IMR-90 (cell line): Measurements from ENCODE around the gene DPYD. TPM values are rescaled to one million over a fixed set of nuclear protein-coding genes. Genes with fewer than 3 reads are reported as not detected.

Source experiments
- ATAC-seq: fragments of 200-7000 bp; cut with Tn5 transposase; 2 replicates; pipeline ENCODE4 v1.9.1; 2020; ENCODE audit warnings: low read depth, mild to moderate bottlenecking, moderate library complexity
- BruUV-seq: library from RNA; stranded (reverse); fragments of 400-500 nt; replicated peaks from 2 replicates; lab custom pipeline; 2021; lab: Mats Ljungman, UMichigan
- CTCF ChIA-PET: fragments of 300-600 bp; formaldehyde crosslinking; extraction: SDS; loops from one replicate; lab custom pipeline; 2021; ENCODE audit warnings: antibody characterized with exemption; lab: Yijun Ruan, JAX
- POLR2A ChIA-PET: fragments of 300-600 bp; sonication (Branson Sonifier 250); formaldehyde crosslinking; loops from one replicate; lab custom pipeline; 2022; ENCODE audit warnings: antibody characterized with exemption; ENCODE audit not compliant: unreplicated experiment; lab: Charles Lee
- DNase-seq: peaks from one replicate; pipeline ENCODE4 v3.0.0; 2013
- H2AFZ ChIP-seq: replicated peaks from 2 replicates; pipeline ENCODE3; 2013; ENCODE audit warnings: low read length, mild to moderate bottlenecking; ENCODE audit not compliant: poor library complexity
- H2AK5ac ChIP-seq: 2 replicates; pipeline ENCODE4 v1.6.1; 2013; ENCODE audit warnings: low read depth, low read length, inconsistent platforms
- H2AK9ac ChIP-seq: replicated peaks from 2 replicates; pipeline ENCODE3; 2013; ENCODE audit warnings: mild to moderate bottlenecking, low read depth, low read length, moderate library complexity; ENCODE audit not compliant: poor library complexity
- H2BK120ac ChIP-seq: 2 replicates; pipeline ENCODE4 v1.6.1; 2013; ENCODE audit warnings: low read depth, low read length, inconsistent platforms
- H2BK15ac ChIP-seq: 3 replicates; pipeline ENCODE4 v1.6.1; 2013; ENCODE audit warnings: low read depth, low read length, inconsistent platforms
- H2BK20ac ChIP-seq: 2 replicates; pipeline ENCODE4 v1.6.1; 2013; ENCODE audit warnings: low read depth, mild to moderate bottlenecking, inconsistent platforms, low read length, moderate library complexity
- H2BK5ac ChIP-seq: 2 replicates; pipeline ENCODE4 v1.6.1; 2013; ENCODE audit warnings: mild to moderate bottlenecking, low read depth, low read length, inconsistent platforms; ENCODE audit not compliant: poor library complexity, severe bottlenecking
- H3K14ac ChIP-seq: replicated peaks from 2 replicates; pipeline ENCODE4 v1.6.1; 2013; ENCODE audit warnings: low read depth, low read length, inconsistent platforms
- H3K18ac ChIP-seq: 2 replicates; pipeline ENCODE4 v1.6.1; 2013; ENCODE audit warnings: low read depth, low read length, control low read depth
- H3K23ac ChIP-seq: 2 replicates; pipeline ENCODE4 v1.6.1; 2013; ENCODE audit warnings: low read depth, low read length, inconsistent platforms
- H3K27ac ChIP-seq: 2 replicates; pipeline ENCODE4 v1.5.1; 2013; ENCODE audit warnings: mild to moderate bottlenecking, control low read depth, low read length; ENCODE audit not compliant: insufficient read depth
- H3K27me3 ChIP-seq: 2 replicates; pipeline ENCODE4 v1.6.1; 2013; ENCODE audit warnings: low read length; ENCODE audit not compliant: control insufficient read depth, insufficient read depth
- H3K36me3 ChIP-seq: 2 replicates; pipeline ENCODE4 v1.6.1; 2013; ENCODE audit warnings: low read length, mixed read lengths; ENCODE audit not compliant: control insufficient read depth, insufficient read depth
- H3K4ac ChIP-seq: 2 replicates; pipeline ENCODE4 v1.6.1; 2013; ENCODE audit warnings: low read depth, low read length, inconsistent platforms
- H3K4me1 ChIP-seq: 2 replicates; pipeline ENCODE4 v1.6.1; 2013; ENCODE audit warnings: low read length, mixed read lengths; ENCODE audit not compliant: control insufficient read depth, insufficient read depth
- H3K4me2 ChIP-seq: 2 replicates; pipeline ENCODE4 v1.6.1; 2013; ENCODE audit warnings: low read depth, mild to moderate bottlenecking, control low read depth, low read length, moderate library complexity
- H3K4me3 ChIP-seq: 2 replicates; pipeline ENCODE4 v1.5.1; 2013; ENCODE audit warnings: low read depth, mild to moderate bottlenecking, control low read depth, low read length, moderate library complexity; ENCODE audit not compliant: insufficient read depth
- H3K56ac ChIP-seq: 2 replicates; pipeline ENCODE4 v1.6.1; 2013; ENCODE audit warnings: low read length, inconsistent platforms; ENCODE audit not compliant: insufficient read depth; ENCODE audit errors: extremely low read depth
- H3K79me1 ChIP-seq, 2 experiments: 2 replicates each; pipeline ENCODE4 v1.6.1; 2013; ENCODE audit warnings: low read length in 2 of 2, inconsistent platforms in 1 of 2, low read depth in 1 of 2
- H3K9ac ChIP-seq: 2 replicates; pipeline ENCODE4 v1.6.1; 2013; ENCODE audit warnings: low read depth, low read length, control low read depth
- H3K9me1 ChIP-seq: 2 replicates; pipeline ENCODE4 v1.6.1; 2013; ENCODE audit warnings: low read length, inconsistent platforms; ENCODE audit not compliant: insufficient read depth
- H3K9me3 ChIP-seq: 2 replicates; pipeline ENCODE4 v1.6.1; 2013; ENCODE audit warnings: low read length; ENCODE audit not compliant: control insufficient read depth, insufficient read depth
- H4K20me1 ChIP-seq: 2 replicates; pipeline ENCODE4 v1.6.1; 2013; ENCODE audit warnings: low read length, inconsistent platforms; ENCODE audit not compliant: insufficient read depth
- H4K5ac ChIP-seq: 2 replicates; pipeline ENCODE4 v1.6.1; 2013; ENCODE audit warnings: mild to moderate bottlenecking, low read depth, low read length, control low read depth
- H4K8ac ChIP-seq, 2 experiments: 2 replicates each; pipeline ENCODE4 v1.6.1; 2013; ENCODE audit warnings: low read depth in 2 of 2, low read length in 2 of 2, control low read depth in 1 of 2, inconsistent platforms in 1 of 2
- H4K91ac ChIP-seq: 2 replicates; pipeline ENCODE4 v1.6.1; 2013; ENCODE audit warnings: low read depth, low read length, inconsistent platforms; ENCODE audit not compliant: insufficient read depth
- MAFK ChIP-seq: IDR thresholded peaks from 2 replicates; pipeline ENCODE4 v1.6.1; 2012; ENCODE audit warnings: low read depth, low read length, improper control_type of control experiment
- MAZ ChIP-seq: IDR thresholded peaks from 2 replicates; pipeline ENCODE4 v1.6.1; 2012; ENCODE audit warnings: low read depth, mild to moderate bottlenecking, low read length, improper control_type of control experiment, moderate library complexity, borderline replicate concordance
- NFE2L2 ChIP-seq: fragments of 150-350 bp; IDR thresholded peaks from 2 replicates; pipeline ENCODE4 v1.6.1; 2016; ENCODE audit warnings: low read depth, mild to moderate bottlenecking, low read length
- POLR2A ChIP-seq: IDR thresholded peaks from 2 replicates; pipeline ENCODE4 v1.6.1; 2012; ENCODE audit warnings: mild to moderate bottlenecking, low read depth, low read length
- USF2 ChIP-seq: fragments of 150-350 bp; IDR thresholded peaks from 2 replicates; pipeline ENCODE4 v1.6.1; 2017; ENCODE audit warnings: mild to moderate bottlenecking, antibody characterized with exemption, low read length, low read depth
- whole genome bisulfite sequencing, 2 experiments: methylation state at CpG; one replicate each; pipeline versions ENCODE4 v1.1.5 to v1.1.7; 2013; ENCODE audit warnings: missing lambda C conversion rate in 2 of 2; ENCODE audit not compliant: insufficient read length in 1 of 2; ENCODE audit errors: extremely low coverage in 2 of 2; 5-methylcytosine and 5-hydroxymethylcytosine counted together
- dilution Hi-C: fragments of 300-500 bp; cut with HindIII; formaldehyde crosslinking; loops from one replicate; pipeline ENCODE4 v1.14.3; 2018; ENCODE audit warnings: low sequenced_read_pairs; ENCODE audit not compliant: unreplicated experiment
- in situ Hi-C: fragments of 300-500 bp; cut with MboI; formaldehyde crosslinking; loops from 3 replicates; pipeline ENCODE4 v1.14.3; 2019; ENCODE audit warnings: low sequenced_read_pairs, inconsistent platforms, mixed read lengths
- intact Hi-C: fragments of 100-400 bp; cut with micrococcal nuclease; formaldehyde crosslinking; loops from 2 replicates; pipeline ENCODE4 v1.10.0; 2022
- polyA plus RNA-seq, 3 experiments: library from polyadenylated mRNA; depleted of rRNA; stranded (reverse); fragments of >200 nt; gene quantifications; 2 replicates each; pipeline ENCODE4 v1.2.3, GENCODE V29; 2012; ENCODE audit warnings: low replicate concordance in 1 of 3
- total RNA-seq: library from RNA; depleted of rRNA; stranded (reverse); fragments of >200 nt; gene quantifications from 2 replicates; pipeline ENCODE4 v1.2.3, GENCODE V29; 2012

DPYD gene
- total and polyA plus RNA-seq, 2 of the 4 experiments (the other 2 are of a cell fraction): 9.3 to 47.3 TPM

- Histone ChIP-seq H2AK9ac (no peak overlapping the region), H3K27me3 (no peaks in the 10 kb centered on the region), H3K23ac (no peak overlapping the region), H3K27ac (no peak overlapping the region), H2BK5ac (no peak overlapping the region), H3K4me2 (no peak overlapping the region), H3K9me3 (no peaks in the 10 kb centered on the region), H3K14ac (no peak overlapping the region), H2AFZ (no peak overlapping the region), H2BK15ac (no peak overlapping the region), H3K56ac (no peak overlapping the region), H3K9me1 (no peaks in the 10 kb centered on the region), H3K36me3 (no peaks in the 10 kb centered on the region), H3K79me1 (no peaks in the 10 kb centered on the region), H4K5ac (no peak overlapping the region), H4K20me1 (no peaks in the 10 kb centered on the region), H3K4ac (no peak overlapping the region), H3K4me3 (no peak overlapping the region), H3K9ac (no peak overlapping the region), H3K18ac (no peak overlapping the region), H4K8ac (no peak overlapping the region), H2BK120ac (no peak overlapping the region), H4K91ac (no peak overlapping the region), H3K4me1 (no peaks in the 10 kb centered on the region), H2AK5ac (no peak overlapping the region), H2BK20ac (no peak overlapping the region)
- ChIA-PET POLR2A (no interaction called here), CTCF (interaction anchor here (0.8 to 1.0 kb wide), 2 partner anchors 31 to 190 kb away, joined by 3 read pairs; no protein-coding TSS in a partner anchor)
- dilution Hi-C loops: no loop called here
- no peak for TF ChIP-seq MAZ
- no peak for TF ChIP-seq POLR2A
- no peak for TF ChIP-seq NFE2L2
- TF ChIP-seq MAFK: peak; percentile 56
- no peak for TF ChIP-seq USF2
- ATAC-seq (no peak), DNase-seq (no peak)
- no CpG with 5 or more reads among the region's 3 CpGs for WGBS, 2 experiments
- intact Hi-C loops: no loop called here
- BruUV-seq: no TSS peak
- in situ Hi-C loops: no loop called here
Observed at GRCh38 chr1:97414682-97415312, 506.0 kb downstream of the DPYD start.
